ENCODE results near the gene UCN3.
"Not testable (repeated sequence)": the region's sequence is repeated elsewhere in the genome, so short reads cannot be mapped to it uniquely, and the experiment has no call there.

UCN3 gene

GRCh38 chr10:5381187-5381586 lies 16.4 kb downstream of the UCN3 start:
- H3K27me3 Mint-ChIP-seq, result no peaks in the 10 kb centered on the region
- no peaks in the 10 kb centered on the region for H3K4me1 Mint-ChIP-seq (ENCODE audit: low read depth)
- no peak overlapping the region for H3K4me3 Mint-ChIP-seq
- no peak overlapping the region for H3K27ac Mint-ChIP-seq
- H3K9me3 Mint-ChIP-seq (ENCODE audit: low read depth), result peaks cover 5% of the 10 kb centered on the region
- no peaks in the 10 kb centered on the region for H3K36me3 Mint-ChIP-seq

GRCh38 chr10:5385224-5385623 lies 20.5 kb downstream of the UCN3 start:
- Mint-ChIP-seq H3K36me3 (no peaks in the 10 kb centered on the region), H3K4me3 (no peak overlapping the region), H3K4me1 (ENCODE audit: low read depth) (no peaks in the 10 kb centered on the region), H3K27ac (no peak overlapping the region), H3K27me3 (no peaks in the 10 kb centered on the region), H3K9me3 (ENCODE audit: low read depth) (peaks cover 5% of the 10 kb centered on the region)

GRCh38 chr10:5387169-5387568 lies 22.4 kb downstream of the UCN3 start:
- Mint-ChIP-seq H3K27me3 (no peaks in the 10 kb centered on the region), H3K27ac (no peak overlapping the region), H3K36me3 (no peaks in the 10 kb centered on the region), H3K9me3 (ENCODE audit: low read depth) (peaks cover 17% of the 10 kb centered on the region), H3K4me1 (ENCODE audit: low read depth) (no peaks in the 10 kb centered on the region), H3K4me3 (no peak overlapping the region)

- Mint-ChIP-seq H3K9me3 (ENCODE audit: low read depth) (peaks cover 18% of the 10 kb centered on the region), H3K27me3 (no peaks in the 10 kb centered on the region), H3K27ac (no peak overlapping the region), H3K36me3 (no peaks in the 10 kb centered on the region), H3K4me1 (ENCODE audit: low read depth) (no peaks in the 10 kb centered on the region), H3K4me3 (no peak overlapping the region)
Measured at GRCh38 chr10:5390607-5391205, 25.9 kb downstream of the UCN3 start.

- no peak overlapping the region for H3K4me3 Mint-ChIP-seq
- no peaks in the 10 kb centered on the region for H3K4me1 Mint-ChIP-seq (ENCODE audit: low read depth)
- H3K36me3 Mint-ChIP-seq, result no peaks in the 10 kb centered on the region
- no peaks in the 10 kb centered on the region for H3K27me3 Mint-ChIP-seq
- no peak overlapping the region for H3K27ac Mint-ChIP-seq
- peaks cover 18% of the 10 kb centered on the region for H3K9me3 Mint-ChIP-seq (ENCODE audit: low read depth)
Measured at GRCh38 chr10:5391790-5392189, 27.0 kb downstream of the UCN3 start.

- no peak overlapping the region for H3K27ac Mint-ChIP-seq
- no peaks in the 10 kb centered on the region for H3K36me3 Mint-ChIP-seq
- peaks cover under 1% of the 10 kb centered on the region for H3K27me3 Mint-ChIP-seq
- H3K9me3 Mint-ChIP-seq (ENCODE audit: low read depth), result peaks cover 18% of the 10 kb centered on the region
- no peak overlapping the region for H3K4me3 Mint-ChIP-seq
- no peaks in the 10 kb centered on the region for H3K4me1 Mint-ChIP-seq (ENCODE audit: low read depth)
Measured at GRCh38 chr10:5393529-5393928, 28.8 kb downstream of the UCN3 start.

GRCh38 chr10:5395168-5395567 lies 30.4 kb downstream of the UCN3 start:
- Mint-ChIP-seq H3K4me1 (ENCODE audit: low read depth) (no peaks in the 10 kb centered on the region), H3K27ac (no peak overlapping the region), H3K36me3 (no peaks in the 10 kb centered on the region), H3K9me3 (ENCODE audit: low read depth) (peaks cover 13% of the 10 kb centered on the region), H3K27me3 (peaks cover 3% of the 10 kb centered on the region), H3K4me3 (no peak overlapping the region)

GRCh38 chr10:5396556-5397300 lies 32.0 kb downstream of the UCN3 start:
- H3K4me1 Mint-ChIP-seq (ENCODE audit: low read depth), result no peaks in the 10 kb centered on the region
- H3K9me3 Mint-ChIP-seq (ENCODE audit: low read depth), result peaks cover 5% of the 10 kb centered on the region
- peaks cover 3% of the 10 kb centered on the region for H3K27me3 Mint-ChIP-seq
- H3K27ac Mint-ChIP-seq, result no peak overlapping the region
- H3K4me3 Mint-ChIP-seq, result no peak overlapping the region
- no peaks in the 10 kb centered on the region for H3K36me3 Mint-ChIP-seq

- Mint-ChIP-seq H3K9me3 (ENCODE audit: low read depth) (no peaks in the 10 kb centered on the region), H3K4me3 (no peak overlapping the region)
Measured at GRCh38 chr10:5399332-5399731, 34.6 kb downstream of the UCN3 start.

GRCh38 chr10:5400468-5401240 lies 35.9 kb downstream of the UCN3 start:
- Mint-ChIP-seq H3K4me1 (ENCODE audit: low read depth) (no peaks in the 10 kb centered on the region), H3K27ac (no peak overlapping the region), H3K9me3 (ENCODE audit: low read depth) (no peaks in the 10 kb centered on the region), H3K36me3 (no peaks in the 10 kb centered on the region), H3K27me3 (peaks cover 3% of the 10 kb centered on the region), H3K4me3 (no peak overlapping the region)

More at GRCh38 chr10:5399332-5399731, 34.6 kb downstream of the UCN3 start:
- no peaks in the 10 kb centered on the region for H3K36me3 Mint-ChIP-seq
- peaks cover 3% of the 10 kb centered on the region for H3K27me3 Mint-ChIP-seq
- no peaks in the 10 kb centered on the region for H3K4me1 Mint-ChIP-seq (ENCODE audit: low read depth)
- no peak overlapping the region for H3K27ac Mint-ChIP-seq

- Mint-ChIP-seq H3K4me1 (ENCODE audit: low read depth) (no peaks in the 10 kb centered on the region), H3K36me3 (no peaks in the 10 kb centered on the region), H3K9me3 (ENCODE audit: low read depth) (no peaks in the 10 kb centered on the region), H3K4me3 (no peak overlapping the region), H3K27me3 (peaks cover 3% of the 10 kb centered on the region), H3K27ac (no peak overlapping the region)
Measured at GRCh38 chr10:5402798-5403197, 38.0 kb downstream of the UCN3 start.

- Mint-ChIP-seq H3K36me3 (no peaks in the 10 kb centered on the region), H3K27ac (no peak within 1 kb of the TSS), H3K4me1 (ENCODE audit: low read depth) (no peaks in the 10 kb centered on the region), H3K27me3 (peaks cover 6% of the 10 kb centered on the region), H3K9me3 (ENCODE audit: low read depth) (no peaks in the 10 kb centered on the region), H3K4me3 (no peak within 1 kb of the TSS)
Measured at GRCh38 chr10:5404208-5405041, 39.7 kb downstream of the UCN3 start, which contains the start of gene TUBAL3. Gene TUBAL3, minus strand, starts transcription at chr10:5404828. Its CDS starts 36 bp downstream, at chr10:5404792.

- Mint-ChIP-seq H3K4me3 (no peak overlapping the region), H3K27me3 (peaks cover 12% of the 10 kb centered on the region), H3K9me3 (ENCODE audit: low read depth) (no peaks in the 10 kb centered on the region), H3K27ac (no peak overlapping the region), H3K36me3 (no peaks in the 10 kb centered on the region), H3K4me1 (ENCODE audit: low read depth) (peaks cover under 1% of the 10 kb centered on the region)
Measured at GRCh38 chr10:5406918-5407317, 42.2 kb downstream of the UCN3 start.

GRCh38 chr10:5410787-5411186 lies 46.0 kb downstream of the UCN3 start:
- not testable (repeated sequence) for H3K27ac Mint-ChIP-seq; H3K4me3 Mint-ChIP-seq; H3K36me3 Mint-ChIP-seq; H3K4me1 Mint-ChIP-seq (ENCODE audit: low read depth); H3K9me3 Mint-ChIP-seq (ENCODE audit: low read depth)
- H3K27me3 Mint-ChIP-seq, result peaks cover 15% of the 10 kb centered on the region

- peak overlapping the region; percentile 88 for H3K4me3 Mint-ChIP-seq
- H3K36me3 Mint-ChIP-seq, result no peaks in the 10 kb centered on the region
- H3K9me3 Mint-ChIP-seq (ENCODE audit: low read depth), result no peaks in the 10 kb centered on the region
- H3K4me1 Mint-ChIP-seq (ENCODE audit: low read depth), result peaks cover 4% of the 10 kb centered on the region
- H3K27me3 Mint-ChIP-seq, result peaks cover 15% of the 10 kb centered on the region
- no peak overlapping the region for H3K27ac Mint-ChIP-seq
Measured at GRCh38 chr10:5411941-5412276, 47.1 kb downstream of the UCN3 start.
